Fibroblast of lung (primary cell): ENCODE results near the gene SNAP23. TPM values are rescaled to one million over a fixed set of nuclear protein-coding genes. Genes with fewer than 3 reads are reported as not detected.

Source experiments
- DNase-seq, 2 donors: peaks; one replicate each; pipeline versions ENCODE4 v3.0.0 to v3.0.0-alpha.2; 2010; ENCODE audit warnings: low read depth in 2 of 2
- H2AFZ ChIP-seq: 2 replicates; pipeline ENCODE4 v1.5.1; 2012; ENCODE audit warnings: low read length, control low read depth, inconsistent platforms
- H3K27ac ChIP-seq: 2 replicates; pipeline ENCODE4 v1.5.1; 2011; ENCODE audit warnings: low read length, control low read depth; ENCODE audit not compliant: insufficient read depth
- H3K27me3 ChIP-seq: 2 replicates; pipeline ENCODE4 v1.5.1; 2011; ENCODE audit warnings: mild to moderate bottlenecking, low read length; ENCODE audit not compliant: control insufficient read depth, insufficient read depth
- H3K36me3 ChIP-seq: 2 replicates; pipeline ENCODE4 v1.5.1; 2011; ENCODE audit warnings: low read length; ENCODE audit not compliant: control insufficient read depth, insufficient read depth
- H3K4me1 ChIP-seq: 2 replicates; pipeline ENCODE4 v1.5.1; 2011; ENCODE audit warnings: low read length; ENCODE audit not compliant: control insufficient read depth, insufficient read depth; ENCODE audit errors: extremely low read depth
- H3K4me2 ChIP-seq: 2 replicates; pipeline ENCODE4 v1.5.1; 2011; ENCODE audit warnings: low read length, control low read depth; ENCODE audit not compliant: insufficient read depth; ENCODE audit errors: extremely low read depth
- H3K4me3 ChIP-seq, 4 experiments: fragments of 200-600 bp in 1 of 4; sonication (generic) in 1 of 4; replicated peaks in 1 of 4; 2 replicates each; pipeline ENCODE4 v1.5.1; 2011 to 2016; ENCODE audit warnings: low read length in 4 of 4, low read depth in 3 of 4, mild to moderate bottlenecking in 3 of 4, control low read depth in 2 of 4, inconsistent platforms in 1 of 4, mixed read lengths in 1 of 4; ENCODE audit not compliant: insufficient read depth in 1 of 4; ENCODE audit errors: control extremely low read depth in 1 of 4
- H3K79me2 ChIP-seq: 2 replicates; pipeline ENCODE4 v1.5.1; 2012; ENCODE audit warnings: mild to moderate bottlenecking, low read length, inconsistent platforms; ENCODE audit not compliant: control insufficient read depth, insufficient read depth
- H3K9ac ChIP-seq: 2 replicates; pipeline ENCODE4 v1.5.1; 2011; ENCODE audit warnings: mild to moderate bottlenecking, low read length, control low read depth; ENCODE audit not compliant: insufficient read depth
- H3K9me3 ChIP-seq: 2 replicates; pipeline ENCODE4 v1.5.1; 2012; ENCODE audit warnings: low read depth, low read length; ENCODE audit not compliant: control insufficient read depth, insufficient read depth
- H4K20me1 ChIP-seq: 2 replicates; pipeline ENCODE4 v1.5.1; 2011; ENCODE audit warnings: low read length; ENCODE audit not compliant: control insufficient read depth, insufficient read depth; ENCODE audit errors: extremely low read depth
- EZH2 ChIP-seq: IDR thresholded peaks from 2 replicates; pipeline ENCODE4 v1.5.1; 2012; ENCODE audit warnings: low read length, control low read depth, mild to moderate bottlenecking; ENCODE audit errors: missing control alignments
- polyA plus RNA-seq, 2 donors: library from polyadenylated mRNA; depleted of rRNA in 1 of 2; stranded (reverse) in 1 of 2; unstranded in 1 of 2; fragments of >200 nt; gene quantifications; 2 replicates each; pipeline ENCODE4 v1.2.1, GENCODE V29; 2011 to 2012; ENCODE audit warnings: missing spikeins in 1 of 2
- total RNA-seq: library from RNA; depleted of rRNA; stranded (reverse); fragments of >200 nt; gene quantifications from 2 replicates; pipeline ENCODE4 v1.2.1, GENCODE V29; 2014
- TF ChIP-seq, protein P1 (sequence below), 2 donors: IDR thresholded peaks in 1 of 2; conservative IDR thresholded peaks in 1 of 2; 1 replicate in 1 of 2; 2 replicates in 1 of 2; pipeline ENCODE4 v1.5.1; 2011 to 2012; ENCODE audit warnings: low read length in 2 of 2, control low read depth in 1 of 2, inconsistent platforms in 1 of 2, low read depth in 1 of 2, mild to moderate bottlenecking in 1 of 2

The SNAP23 gene
- total and polyA plus RNA-seq, 2 donors (not counting 1 experiment from before 2014, with no cell fraction given) = 80.9 to 84.6 TPM

DNA sequence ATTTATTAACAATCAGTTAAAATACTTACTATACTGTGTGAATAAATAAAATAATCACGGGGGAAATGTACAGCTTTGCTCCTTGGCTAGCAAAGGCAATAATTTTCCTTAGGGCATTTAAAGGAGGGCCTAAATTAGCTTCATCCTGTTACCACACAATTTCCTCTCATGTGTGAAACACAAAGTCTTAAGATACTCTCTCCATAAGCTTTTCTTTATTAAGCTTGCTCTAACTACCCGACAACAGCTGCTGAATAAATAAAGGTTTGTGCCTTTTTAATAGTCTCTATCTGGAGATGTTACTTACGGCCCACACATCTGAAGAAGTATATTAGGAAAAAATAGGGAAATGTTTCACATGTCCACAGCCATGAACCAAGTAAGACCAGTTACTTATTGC, 34.2 kb upstream of the SNAP23 start:
- Histone ChIP-seq H3K9me3 (no peaks in the 10 kb centered on the region), H3K4me3 (no peak overlapping the region), H3K36me3 (peaks cover 1% of the 10 kb centered on the region), H3K4me1 (peaks cover 7% of the 10 kb centered on the region), H4K20me1 (no peaks in the 10 kb centered on the region), H3K27me3 (no peaks in the 10 kb centered on the region), H3K79me2 (peaks cover 3% of the 10 kb centered on the region), H2AFZ (no peak overlapping the region), H3K9ac (no peak overlapping the region), H3K4me2 (no peak overlapping the region), H3K27ac (no peak overlapping the region)
- DNase-seq = no peak
- TF ChIP-seq, protein P1, sequence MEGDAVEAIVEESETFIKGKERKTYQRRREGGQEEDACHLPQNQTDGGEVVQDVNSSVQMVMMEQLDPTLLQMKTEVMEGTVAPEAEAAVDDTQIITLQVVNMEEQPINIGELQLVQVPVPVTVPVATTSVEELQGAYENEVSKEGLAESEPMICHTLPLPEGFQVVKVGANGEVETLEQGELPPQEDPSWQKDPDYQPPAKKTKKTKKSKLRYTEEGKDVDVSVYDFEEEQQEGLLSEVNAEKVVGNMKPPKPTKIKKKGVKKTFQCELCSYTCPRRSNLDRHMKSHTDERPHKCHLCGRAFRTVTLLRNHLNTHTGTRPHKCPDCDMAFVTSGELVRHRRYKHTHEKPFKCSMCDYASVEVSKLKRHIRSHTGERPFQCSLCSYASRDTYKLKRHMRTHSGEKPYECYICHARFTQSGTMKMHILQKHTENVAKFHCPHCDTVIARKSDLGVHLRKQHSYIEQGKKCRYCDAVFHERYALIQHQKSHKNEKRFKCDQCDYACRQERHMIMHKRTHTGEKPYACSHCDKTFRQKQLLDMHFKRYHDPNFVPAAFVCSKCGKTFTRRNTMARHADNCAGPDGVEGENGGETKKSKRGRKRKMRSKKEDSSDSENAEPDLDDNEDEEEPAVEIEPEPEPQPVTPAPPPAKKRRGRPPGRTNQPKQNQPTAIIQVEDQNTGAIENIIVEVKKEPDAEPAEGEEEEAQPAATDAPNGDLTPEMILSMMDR (conservative IDR thresholded peaks at IDR 0.05 in 1 of 2, IDR thresholded peaks at IDR 0.05 in 1 of 2; ENCODE audit: low read depth in 1 of 2, low read length in 2 of 2) = no peak
- no peak for TF ChIP-seq EZH2

DNA sequence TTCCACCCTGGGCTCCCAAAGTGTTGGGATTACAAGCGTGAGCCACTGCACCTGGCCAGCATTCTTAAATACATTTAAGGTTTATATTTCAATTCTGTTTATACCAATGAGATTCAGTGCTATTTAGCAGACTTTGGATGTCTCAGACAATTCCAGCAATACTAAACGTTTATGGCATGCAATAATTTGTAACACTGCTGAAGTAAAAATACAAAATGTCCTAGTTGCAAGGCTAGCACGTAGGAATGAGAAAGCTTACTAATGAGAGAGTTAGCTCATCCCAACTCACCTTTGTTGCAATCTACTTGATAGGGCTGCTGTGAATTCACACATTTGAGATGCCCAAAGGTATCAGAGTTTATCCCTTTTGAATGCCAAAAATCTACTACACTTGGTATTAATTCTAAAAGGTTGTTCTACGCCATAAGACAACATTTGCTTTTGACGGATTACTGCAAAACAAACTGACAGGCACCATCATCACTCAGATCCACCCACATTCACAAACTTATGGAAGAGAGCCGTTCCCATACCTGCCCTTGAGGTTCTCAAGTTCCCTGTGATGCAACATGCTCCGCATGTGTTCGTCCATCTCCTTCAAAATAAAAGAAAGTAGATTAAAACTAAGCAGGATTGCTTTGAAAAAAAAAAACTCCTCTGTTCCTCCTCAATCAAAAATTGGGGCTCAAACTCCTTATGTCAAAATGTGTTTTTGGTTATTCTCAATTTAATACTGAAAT, 29.7 kb upstream of the SNAP23 start:
- Histone ChIP-seq H3K36me3 (peaks cover 1% of the 10 kb centered on the region), H3K9me3 (no peaks in the 10 kb centered on the region), H3K27ac (no peak overlapping the region), H3K27me3 (no peaks in the 10 kb centered on the region), H4K20me1 (no peaks in the 10 kb centered on the region), H3K4me1 (no peaks in the 10 kb centered on the region), H3K9ac (no peak overlapping the region), H3K4me2 (no peak overlapping the region), H3K79me2 (no peaks in the 10 kb centered on the region), H2AFZ (no peak overlapping the region), H3K4me3 (no peak overlapping the region)
- no peak for TF ChIP-seq EZH2
- no peak for DNase-seq

DNA sequence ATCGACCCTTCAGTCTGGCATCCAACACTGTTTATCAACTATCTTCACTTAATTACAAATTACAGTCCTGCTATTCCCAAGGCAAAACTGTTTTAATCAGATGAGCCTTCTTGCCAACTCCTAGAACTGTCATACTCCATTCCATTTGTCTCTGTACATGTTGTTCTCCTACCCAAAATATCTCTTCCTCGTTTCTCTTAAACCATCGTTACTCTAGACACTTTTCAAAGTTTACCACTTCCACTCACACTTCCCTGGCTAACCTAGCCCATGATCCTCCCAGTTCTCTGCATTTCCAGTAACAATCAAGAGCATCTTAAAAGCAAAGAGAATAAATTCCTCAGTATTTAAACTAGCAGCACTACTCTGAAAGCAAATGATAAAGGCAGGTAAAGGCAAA, 24.4 kb upstream of the SNAP23 start:
- H3K4me1 ChIP-seq = no peaks in the 10 kb centered on the region
- peak overlapping the region; percentile 31 for H3K27ac ChIP-seq
- no peaks in the 10 kb centered on the region for H3K9me3 ChIP-seq
- no peak for DNase-seq
- no peaks in the 10 kb centered on the region for H4K20me1 ChIP-seq
- H3K27me3 ChIP-seq = no peaks in the 10 kb centered on the region
- no peaks in the 10 kb centered on the region for H3K36me3 ChIP-seq
- no peaks in the 10 kb centered on the region for H3K79me2 ChIP-seq
- H2AFZ ChIP-seq = no peak overlapping the region
- H3K4me3 ChIP-seq = no peak overlapping the region
- H3K9ac ChIP-seq = no peak overlapping the region
- no peak for TF ChIP-seq EZH2
- TF ChIP-seq, protein P1 (conservative IDR thresholded peaks at IDR 0.05 in 1 of 2, IDR thresholded peaks at IDR 0.05 in 1 of 2; ENCODE audit: low read depth in 1 of 2, low read length in 2 of 2) = no peak
- no peak overlapping the region for H3K4me2 ChIP-seq
